NCI-H187 treated with DMSO at 0.1 percent for 48 hours (cell line): ENCODE data around the gene GABRE.

Source experiments
- DNase-seq: peaks from one replicate; lab custom pipeline; 2025; lab: John Stamatoyannopoulos, UW

The GABRE gene, protein sequence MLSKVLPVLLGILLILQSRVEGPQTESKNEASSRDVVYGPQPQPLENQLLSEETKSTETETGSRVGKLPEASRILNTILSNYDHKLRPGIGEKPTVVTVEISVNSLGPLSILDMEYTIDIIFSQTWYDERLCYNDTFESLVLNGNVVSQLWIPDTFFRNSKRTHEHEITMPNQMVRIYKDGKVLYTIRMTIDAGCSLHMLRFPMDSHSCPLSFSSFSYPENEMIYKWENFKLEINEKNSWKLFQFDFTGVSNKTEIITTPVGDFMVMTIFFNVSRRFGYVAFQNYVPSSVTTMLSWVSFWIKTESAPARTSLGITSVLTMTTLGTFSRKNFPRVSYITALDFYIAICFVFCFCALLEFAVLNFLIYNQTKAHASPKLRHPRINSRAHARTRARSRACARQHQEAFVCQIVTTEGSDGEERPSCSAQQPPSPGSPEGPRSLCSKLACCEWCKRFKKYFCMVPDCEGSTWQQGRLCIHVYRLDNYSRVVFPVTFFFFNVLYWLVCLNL

DNA sequence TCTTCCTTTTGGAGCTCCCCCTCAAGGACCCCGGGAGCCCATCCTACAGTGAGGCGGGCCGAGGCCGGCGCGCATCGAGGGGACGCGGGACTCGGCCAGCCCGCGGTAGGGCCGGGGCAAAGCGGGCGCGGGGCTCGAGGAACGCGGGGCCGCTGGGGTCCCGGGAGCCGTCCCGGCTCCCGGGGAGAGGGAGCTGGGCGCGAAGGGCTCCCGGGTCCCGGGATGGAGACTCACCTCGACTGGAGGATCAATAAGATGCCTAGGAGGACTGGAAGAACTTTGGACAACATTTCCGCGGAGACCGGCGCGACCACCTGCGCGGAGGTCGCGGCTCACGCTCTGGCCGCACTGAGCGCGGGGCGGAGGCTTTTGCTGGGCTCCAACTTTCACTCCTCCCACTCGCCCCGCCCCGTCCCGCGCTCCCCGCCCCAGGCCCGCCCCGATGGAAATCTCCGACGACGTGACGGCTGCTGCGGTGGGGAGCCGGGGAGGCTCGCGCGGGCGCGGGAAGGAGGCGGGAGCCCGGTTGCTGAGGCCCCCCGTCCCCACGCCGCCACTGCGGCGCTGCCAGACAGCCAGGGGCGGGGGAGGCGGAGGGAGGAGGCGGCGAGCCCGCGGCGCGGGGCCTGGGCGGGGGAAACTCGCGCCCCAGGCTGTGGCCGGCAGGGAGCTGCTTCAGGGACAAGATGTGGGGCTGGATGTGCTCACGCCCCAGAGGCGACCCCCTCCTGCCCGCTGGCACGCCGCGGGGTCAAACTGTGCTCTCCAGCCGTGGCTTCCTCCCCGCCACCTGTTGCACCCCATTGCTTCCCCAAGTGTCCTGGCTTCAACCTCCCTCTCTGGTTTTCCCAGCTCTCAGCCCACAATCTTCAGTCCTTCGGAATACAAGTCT, at the start of gene GABRE:
Gene GABRE, minus strand, starts transcription at position 341 of the 892 bp plus-strand sequence. Its CDS starts 51 bp downstream, at position 290.
- no peak for DNase-seq

DNA sequence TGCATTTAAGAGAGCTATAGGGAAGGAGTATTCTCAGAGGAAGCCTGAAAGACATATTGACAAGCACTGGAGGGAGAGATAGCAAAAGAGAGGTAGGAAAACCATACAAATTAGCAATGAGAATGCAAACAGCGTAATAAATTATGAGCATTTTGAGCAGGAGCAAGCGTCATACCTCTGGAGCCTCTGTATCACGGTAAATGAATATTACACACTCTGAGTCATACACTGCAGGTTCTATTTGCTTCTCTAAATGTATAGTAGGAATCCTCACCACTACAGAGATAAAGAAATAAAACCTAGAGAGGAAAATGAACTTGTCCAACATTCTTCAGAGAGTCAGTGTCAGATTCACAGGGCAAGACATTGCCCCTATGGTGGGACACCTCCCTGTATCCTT, 46.4 kb upstream of the GABRE start:
- no peak for DNase-seq

DNA sequence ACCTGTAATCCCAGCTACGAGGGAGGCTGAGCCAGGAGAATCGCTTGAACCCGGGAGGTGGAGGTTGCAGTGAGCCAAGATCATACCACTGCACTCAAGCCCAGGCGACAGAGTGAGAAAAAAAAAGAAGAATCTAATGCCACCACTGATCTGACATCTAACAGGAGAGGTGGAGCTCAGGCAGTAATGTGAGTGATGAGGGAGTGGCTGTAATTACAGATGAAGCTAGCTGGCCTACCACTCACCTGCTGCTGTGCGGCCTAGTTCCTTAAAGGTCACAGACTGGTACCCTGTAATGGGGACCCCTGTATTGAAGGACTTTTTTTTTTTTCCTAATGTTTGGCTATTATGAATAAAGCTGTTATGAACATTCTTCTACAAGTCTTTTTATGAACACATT, 25.3 kb upstream of the GABRE start:
- no peak for DNase-seq

DNA sequence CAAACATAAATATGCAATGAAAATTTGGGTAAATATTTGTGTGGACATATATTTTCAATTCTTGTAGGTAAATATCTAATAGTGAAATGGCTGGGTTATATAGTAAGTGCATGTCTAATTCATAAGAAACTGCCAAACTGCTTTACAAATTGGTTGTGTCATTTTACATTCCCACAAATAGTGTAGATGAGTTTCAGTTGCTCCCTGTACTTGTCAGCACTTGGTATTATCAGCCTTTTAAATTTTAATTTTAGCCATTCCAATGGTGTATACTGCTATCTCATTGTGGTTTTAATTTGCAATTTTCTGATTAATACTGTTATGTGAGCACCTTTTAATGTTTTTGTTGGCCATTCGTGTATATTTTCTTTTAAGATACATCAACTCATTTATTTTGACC, 23.1 kb upstream of the GABRE start:
- no peak for DNase-seq

DNA sequence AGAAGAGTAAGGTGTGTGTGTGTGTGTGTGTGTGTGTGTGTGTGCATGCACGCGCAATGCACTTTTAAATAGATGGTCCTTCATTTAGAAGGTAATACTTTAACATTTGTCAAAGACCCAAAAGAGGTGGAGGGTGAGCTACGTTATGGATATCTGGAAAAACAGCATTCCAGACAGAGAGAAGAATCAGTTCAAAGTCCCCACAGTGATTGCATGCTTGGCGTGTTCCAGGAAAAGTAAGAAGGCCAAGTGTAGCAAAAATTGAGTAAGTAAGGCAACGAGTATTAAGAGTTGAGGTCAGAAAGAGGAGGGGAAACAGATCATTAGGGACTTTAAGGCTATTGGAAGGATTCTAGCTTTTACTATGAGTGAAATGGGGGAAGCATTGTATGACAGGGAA, 21.9 kb upstream of the GABRE start:
- DNase-seq: no peak

DNA sequence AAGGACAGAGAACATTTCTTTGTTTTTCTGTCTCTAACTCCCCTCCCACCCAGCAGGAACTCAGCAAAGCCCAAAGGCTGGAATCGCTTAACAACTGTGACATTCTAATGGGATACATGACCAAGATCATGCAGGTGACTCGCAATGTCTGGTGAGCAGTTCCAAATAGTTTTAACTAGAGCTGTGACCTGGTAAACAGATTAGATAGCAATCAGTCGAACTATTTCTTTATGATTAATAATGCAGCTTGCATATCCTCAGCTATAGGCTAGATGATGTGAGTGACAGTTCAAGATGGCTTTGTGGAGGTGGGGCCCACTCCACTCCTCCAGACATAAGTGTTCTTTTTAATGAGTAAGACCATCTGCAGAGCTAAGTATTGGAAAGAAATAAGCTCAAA, 20.0 kb upstream of the GABRE start:
- no peak for DNase-seq

DNA sequence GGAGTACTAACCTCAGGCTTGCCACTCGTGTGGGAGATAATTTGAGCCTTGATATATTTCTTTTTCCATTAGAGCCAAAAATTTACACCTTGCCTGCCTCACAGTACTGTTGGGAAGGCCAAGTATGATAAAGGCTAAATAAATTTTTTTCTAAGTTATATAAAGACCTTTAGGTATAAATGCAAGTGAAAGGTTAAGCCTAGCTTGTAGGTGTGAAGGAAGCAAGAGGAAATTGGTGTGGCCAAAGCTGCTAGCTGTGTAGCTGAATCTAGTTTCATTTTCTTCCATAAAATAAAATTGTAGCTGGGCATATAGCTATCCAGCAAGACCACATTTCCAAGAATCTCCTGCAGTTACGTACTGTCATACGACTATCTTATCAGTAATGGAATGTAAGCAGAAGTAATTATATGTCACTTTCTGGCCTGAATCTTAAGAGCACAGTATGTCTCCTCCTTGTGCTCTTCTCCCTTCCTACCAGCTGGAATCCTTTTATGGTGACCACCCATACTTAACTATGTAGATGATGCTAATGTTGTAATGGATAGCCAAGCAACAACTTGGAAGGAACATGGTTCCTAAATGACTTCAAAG, 14.3 kb upstream of the GABRE start:
- DNase-seq: no peak

DNA sequence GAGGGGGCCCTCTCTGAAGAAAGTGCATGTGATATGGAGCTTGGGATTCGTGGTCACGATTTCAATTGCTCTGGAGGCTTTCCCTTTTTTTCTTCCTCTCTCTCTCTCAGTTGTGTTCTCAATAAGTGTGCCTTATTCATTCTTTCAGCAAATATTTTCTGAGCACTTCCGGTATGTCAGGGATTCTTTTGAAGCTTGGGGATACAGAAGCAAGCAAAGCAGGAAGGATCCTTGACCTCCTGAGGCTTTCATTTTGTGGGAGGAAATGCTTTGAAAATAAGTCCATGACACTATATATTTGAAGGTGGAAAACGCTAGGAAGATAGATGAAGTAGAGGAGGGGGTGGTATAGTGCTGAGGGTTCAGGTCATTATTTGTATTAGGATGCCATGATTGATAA, 12.6 kb upstream of the GABRE start:
- no peak for DNase-seq

DNA sequence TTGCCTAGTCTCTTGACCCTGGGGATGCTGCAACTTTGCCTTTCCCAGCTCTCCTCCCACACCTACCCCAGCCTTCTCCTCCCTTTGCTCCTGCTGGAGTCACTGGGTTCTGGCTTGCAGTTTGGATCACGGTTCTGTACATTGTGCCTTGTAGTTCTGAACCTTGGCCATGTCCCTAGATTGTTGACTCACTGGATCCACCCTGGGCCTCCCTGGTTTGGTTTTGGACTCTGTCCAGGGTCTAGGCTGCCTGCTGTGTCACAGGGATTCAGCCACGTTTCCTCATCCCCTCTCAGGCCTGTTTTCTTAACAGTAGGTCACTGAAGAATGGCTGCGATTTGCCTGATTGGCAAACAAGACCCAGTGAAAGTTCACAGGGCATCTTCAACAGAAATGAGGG, 11.5 kb upstream of the GABRE start:
- no peak for DNase-seq

DNA sequence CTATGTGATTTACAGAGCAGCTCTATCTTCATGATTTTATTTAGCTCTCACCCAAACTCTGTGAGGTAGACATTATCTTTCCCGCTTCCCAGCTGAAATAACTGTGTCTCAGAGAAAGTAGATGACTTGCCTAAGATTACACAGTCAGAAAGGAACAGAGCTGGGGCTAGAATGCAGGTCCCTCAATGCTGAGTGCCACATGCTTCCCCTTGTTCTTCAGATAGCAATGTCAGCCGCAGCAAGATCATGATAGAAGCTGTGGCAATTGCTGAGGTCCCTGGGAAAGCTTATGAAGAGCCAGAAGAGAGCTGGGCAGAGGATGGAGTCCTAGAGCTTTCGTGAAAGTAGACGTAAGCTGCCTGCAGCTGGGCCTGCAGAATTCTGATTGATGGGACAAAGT, 11.1 kb upstream of the GABRE start:
- DNase-seq: no peak

DNA sequence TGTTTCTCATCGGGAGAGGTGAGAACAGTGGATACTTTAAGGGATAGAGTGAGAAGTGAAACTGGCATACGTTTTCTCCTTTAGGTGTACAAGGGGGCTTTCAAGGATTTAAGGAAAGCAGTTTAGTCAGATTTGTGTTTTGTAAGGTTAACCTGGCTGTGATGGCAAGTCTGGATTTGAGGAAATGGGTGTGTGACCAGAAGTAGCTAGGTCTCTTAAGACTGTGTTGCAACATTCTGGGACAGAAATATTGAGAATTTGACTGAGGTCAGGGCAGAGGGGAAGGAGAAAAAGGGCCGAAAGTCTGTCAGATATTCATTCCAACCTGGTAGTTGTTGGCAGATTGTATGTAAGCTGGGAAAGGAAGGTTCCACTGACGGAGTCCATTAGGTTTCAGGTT, 10.4 kb upstream of the GABRE start:
- DNase-seq: no peak

DNA sequence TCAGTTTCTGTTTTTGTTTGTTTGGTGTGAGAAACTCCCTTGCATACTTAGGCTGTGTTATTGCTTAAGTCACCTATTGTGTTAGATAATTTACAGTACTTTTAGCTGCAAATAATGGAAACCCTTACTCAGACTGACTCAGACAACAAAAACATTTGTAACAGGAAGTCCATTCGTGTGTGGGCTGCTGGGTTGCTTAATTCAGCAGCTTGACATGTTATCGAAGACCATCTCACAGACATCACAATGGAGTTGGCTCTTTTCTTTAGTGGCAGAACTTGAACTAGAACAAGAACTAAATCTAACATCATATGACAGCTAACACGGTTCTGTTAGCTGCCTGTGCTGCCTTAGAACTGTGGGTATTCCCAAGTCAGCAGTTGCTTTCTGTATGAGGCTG, 9.9 kb upstream of the GABRE start:
- DNase-seq: no peak

DNA sequence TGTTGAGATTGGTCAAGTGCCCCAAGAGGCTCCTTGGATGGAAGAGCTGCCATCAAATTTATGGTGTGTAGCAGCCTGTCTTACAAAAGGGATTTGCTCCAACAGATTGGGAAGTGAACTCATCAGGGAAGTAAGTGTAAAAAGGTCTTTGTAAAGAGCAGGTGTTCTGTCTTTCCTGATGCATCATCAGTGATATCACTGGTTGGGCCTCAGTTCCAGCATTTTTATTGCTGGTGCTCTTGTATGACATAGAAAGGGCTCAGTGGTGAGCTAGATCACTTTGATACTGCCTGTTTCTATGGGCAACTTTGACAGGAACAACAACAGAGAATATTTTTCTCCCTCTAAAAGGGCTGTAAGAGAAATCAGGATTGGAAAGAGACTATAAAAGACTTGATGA, 8.7 kb upstream of the GABRE start:
- DNase-seq: peak; percentile 55

DNA sequence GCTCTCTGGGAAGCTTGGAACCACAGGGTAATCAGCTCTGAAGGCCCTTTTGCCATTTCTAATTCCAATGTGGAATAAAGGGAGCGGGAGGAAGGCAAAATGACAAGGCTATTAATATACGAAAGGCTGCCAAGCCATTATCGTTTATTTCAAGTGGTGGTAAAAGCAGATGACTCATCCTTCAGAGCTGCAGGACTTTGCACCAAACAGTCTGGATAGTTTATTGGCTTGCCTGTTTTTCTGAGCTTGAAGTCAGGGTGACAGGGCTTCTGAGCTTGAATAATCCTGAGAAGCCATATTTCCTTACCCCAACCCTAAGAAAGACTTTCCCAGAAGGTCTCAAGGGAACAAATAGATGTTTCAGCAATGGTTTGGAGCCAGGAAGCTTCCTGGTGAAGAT, 7.7 kb upstream of the GABRE start:
- no peak for DNase-seq

DNA sequence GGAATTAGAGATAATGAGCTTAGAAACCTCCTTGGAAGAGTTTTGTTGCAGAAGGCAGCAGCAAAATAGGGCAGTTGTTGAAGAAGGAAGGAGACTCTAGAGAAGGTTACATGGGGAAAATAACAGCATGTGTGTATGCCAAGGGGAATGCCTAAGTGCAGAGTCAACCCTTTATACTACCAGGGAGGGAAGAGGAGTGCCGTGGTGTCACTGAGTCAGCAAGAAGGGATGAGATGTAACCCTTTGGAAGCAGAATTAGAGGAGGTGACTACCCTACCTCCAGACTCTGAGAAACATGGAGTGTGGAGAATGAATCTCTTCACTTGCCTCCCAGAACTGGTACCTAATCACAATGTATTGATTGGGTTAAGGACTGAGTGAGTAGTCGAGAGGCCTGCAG, 6.7 kb upstream of the GABRE start:
- no peak for DNase-seq

DNA sequence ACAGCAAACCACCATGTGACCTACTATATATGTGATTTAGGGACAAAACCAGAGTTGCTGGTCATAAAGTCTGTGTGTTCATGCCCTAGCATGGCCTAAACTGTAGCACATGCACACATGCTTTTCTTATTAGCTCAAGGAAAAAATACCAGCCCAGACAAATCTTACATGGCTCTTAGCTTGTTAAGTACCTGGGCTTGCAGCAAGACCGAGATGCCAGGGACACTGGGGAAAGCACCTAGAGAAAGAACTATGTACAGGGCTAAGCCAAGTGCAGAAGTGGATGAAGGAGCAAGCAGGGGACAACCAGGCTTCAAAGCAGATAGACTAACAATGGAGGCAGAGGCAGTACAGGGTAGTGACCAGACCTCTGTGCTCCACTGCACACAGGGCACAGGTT, 3.4 kb upstream of the GABRE start:
- no peak for DNase-seq

DNA sequence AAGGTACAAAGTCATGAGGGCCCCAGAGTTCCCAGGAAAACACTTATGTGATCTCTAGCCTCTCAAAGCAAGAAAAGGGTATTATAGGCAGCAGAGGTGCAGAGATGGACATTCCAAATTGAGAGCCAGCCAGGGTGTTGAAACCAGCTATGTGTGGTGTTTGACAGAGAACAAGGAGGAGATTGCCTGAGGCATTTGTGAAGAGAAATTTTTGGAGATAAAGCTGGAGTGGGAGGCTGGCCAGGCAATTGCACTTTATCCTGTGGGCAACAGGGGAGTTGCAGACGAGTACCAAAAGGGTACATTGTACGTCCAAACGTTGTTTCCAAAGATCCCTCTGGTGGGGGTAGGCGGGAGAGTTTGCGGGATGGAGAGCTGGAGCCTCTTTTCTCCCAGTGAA, 2.5 kb upstream of the GABRE start:
- no peak for DNase-seq

DNA sequence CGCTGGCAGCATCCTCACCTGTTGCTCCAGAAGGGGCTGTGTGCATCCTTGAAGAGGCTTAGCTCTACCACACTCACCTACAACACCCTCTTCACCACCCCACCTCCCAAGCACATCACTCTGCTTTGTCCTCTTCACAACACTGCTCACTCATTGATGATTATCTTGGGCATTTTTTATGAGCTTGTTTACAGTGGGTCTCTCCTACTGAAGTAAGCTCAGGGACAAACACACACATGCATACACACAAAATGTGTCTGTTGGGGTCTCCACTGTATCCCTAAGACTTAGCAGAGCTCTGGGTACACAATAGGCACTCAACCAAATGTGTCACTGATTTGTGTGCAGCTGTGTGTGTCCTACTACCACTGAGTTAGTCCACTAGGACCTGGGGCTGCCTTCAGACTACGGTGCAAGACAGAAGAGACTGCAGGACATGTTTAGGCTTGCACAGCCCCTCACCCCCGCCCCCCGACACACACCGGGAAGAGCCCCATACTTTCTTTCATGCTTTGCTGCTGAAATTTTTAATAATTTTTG, 1.3 kb upstream of the GABRE start:
- no peak for DNase-seq

DNA sequence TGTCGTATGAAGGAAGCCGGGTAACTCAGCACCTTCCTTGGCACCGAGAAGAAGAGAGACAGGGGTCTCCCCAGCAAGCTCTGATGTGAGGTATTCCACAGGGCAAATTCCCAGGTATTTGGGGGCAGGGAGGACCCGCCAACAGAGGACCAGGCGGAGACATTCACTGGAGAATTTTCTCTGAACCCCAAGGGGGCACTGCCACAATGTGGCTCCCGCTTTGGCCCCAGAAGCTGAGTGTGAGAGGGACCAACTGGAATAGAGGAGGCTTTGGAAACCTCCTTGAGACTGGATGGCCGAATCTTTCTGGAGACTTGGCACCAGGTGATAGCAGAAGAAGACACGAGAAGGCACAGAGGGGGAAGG, 735 bp upstream of the GABRE start:
- no peak for DNase-seq

DNA sequence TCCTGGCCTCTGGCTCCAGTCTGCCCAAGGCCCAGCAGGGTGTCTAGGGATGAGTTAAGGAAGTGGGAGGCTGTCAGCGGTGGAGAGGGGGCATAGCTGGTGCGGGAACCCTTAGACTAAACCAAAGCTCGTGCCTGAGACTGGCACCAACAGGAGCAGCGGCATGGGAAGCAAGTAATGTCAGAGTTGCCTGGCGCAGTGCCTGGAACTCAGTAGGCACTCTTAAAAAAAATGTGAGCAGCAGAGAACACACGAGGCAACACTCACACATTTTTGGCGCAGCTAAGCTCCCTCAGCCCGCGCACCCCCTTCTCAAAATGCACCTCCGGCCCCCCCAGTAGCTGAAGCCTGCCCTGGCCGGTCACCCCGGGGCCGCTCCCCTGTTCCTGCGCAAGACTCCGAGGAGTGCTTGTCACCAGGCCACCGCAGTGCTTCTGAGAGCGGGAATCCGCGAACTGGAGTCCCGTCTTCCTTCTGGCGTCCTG, 583 bp downstream of the GABRE start:
- DNase-seq: no peak

DNA sequence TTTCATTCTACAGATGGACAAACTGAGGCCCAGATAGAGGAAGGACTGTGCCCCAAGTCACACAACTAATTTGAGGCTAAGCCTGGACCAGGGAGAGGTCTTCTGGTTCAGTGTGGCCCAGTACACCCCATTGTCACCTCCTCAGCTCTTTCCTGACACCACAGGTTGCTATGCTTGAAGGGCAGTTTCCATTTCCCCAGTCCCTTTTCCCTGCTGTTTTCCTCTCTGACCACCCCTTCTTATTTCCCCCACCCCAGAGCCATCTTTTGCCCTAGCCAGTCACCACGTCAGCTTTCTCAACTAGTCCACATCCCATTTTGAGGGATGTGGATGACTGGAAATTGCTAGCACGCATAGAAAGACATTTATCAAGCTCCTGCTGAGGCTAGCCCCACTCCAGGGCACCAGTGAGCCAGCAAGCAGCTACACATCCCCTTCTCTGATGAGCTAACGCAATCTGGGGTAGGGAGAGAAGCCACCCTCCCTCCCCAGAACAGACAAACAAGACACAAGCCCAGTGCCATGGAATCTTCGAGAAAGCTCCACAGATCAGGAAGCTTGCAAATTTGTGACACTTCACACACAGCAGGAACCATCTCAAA, 1.3 kb downstream of the GABRE start:
- peak; percentile 23 for DNase-seq

DNA sequence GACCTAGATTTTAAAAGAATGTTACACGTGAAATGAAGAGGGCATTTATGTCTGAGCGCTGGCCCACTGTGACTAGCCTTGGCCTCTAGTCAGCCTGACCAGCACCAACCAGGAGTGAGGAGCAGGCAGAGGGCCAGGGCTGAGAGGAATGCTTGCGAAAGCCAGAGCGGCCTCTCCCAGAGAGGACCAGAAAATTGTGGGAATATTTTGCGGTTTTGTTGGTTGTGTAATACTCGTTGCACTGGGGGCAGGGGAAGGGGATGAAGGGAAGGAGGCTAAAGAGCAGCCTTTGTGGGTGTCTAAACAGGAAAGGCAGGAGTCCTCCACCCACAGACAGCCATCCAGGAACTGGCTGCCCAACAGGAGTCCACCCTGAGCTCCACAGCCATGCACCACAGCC, 3.8 kb downstream of the GABRE start:
- no peak for DNase-seq
